Natural killer cell (primary cell): ENCODE results near the gene CACNA2D4. TPM values are rescaled to one million over a fixed set of nuclear protein-coding genes. Genes with fewer than 3 reads are reported as not detected.

ENCODE experiments used
- ATAC-seq, 3 donors: fragments of 150-1000 bp in 2 of 3; fragments of 200-7000 bp in 1 of 3; cut with Tn5 transposase; 1 replicate in 1 of 3; 2 replicates in 2 of 3; pipeline ENCODE4 v1.10.0; 2021; ENCODE audit warnings: mild to moderate bottlenecking in 2 of 3, moderate library complexity in 2 of 3
- DNase-seq, 2 donors: peaks; one replicate each; pipeline versions ENCODE4 v3.0.0 to v3.0.0-alpha.2; 2013 to 2021; ENCODE audit warnings: mixed read lengths in 1 of 2
- H3K27ac ChIP-seq: one replicate; pipeline ENCODE4 v1.5.1; 2013; ENCODE audit warnings: mild to moderate bottlenecking, low read length
- H3K27me3 ChIP-seq: one replicate; pipeline ENCODE4 v1.6.1; 2013; ENCODE audit warnings: low read length; ENCODE audit not compliant: control insufficient read depth, insufficient read depth
- H3K36me3 ChIP-seq: one replicate; pipeline ENCODE4 v1.6.1; 2013; ENCODE audit warnings: low read length; ENCODE audit not compliant: control insufficient read depth, insufficient read depth
- H3K4me1 ChIP-seq: one replicate; pipeline ENCODE4 v1.6.1; 2013; ENCODE audit warnings: low read length; ENCODE audit not compliant: control insufficient read depth, insufficient read depth
- H3K4me3 ChIP-seq: one replicate; pipeline ENCODE4 v1.5.1; 2013; ENCODE audit warnings: low read length
- H3K9me3 ChIP-seq: one replicate; pipeline ENCODE4 v1.6.1; 2013; ENCODE audit warnings: low read length; ENCODE audit not compliant: control insufficient read depth, insufficient read depth
- H3K27ac Mint-ChIP-seq, 2 donors: one replicate each; pipeline ENCODE4 v1.8.0; 2022; ENCODE audit warnings: mild to moderate bottlenecking in 2 of 2, mixed read lengths in 2 of 2, moderate library complexity in 1 of 2
- H3K27me3 Mint-ChIP-seq, 2 donors: one replicate each; pipeline ENCODE4 v1.8.0; 2022; ENCODE audit warnings: low read depth in 2 of 2, mixed read lengths in 2 of 2
- H3K36me3 Mint-ChIP-seq: one replicate; pipeline ENCODE4 v1.8.0; 2022; ENCODE audit warnings: mixed read lengths
- H3K4me1 Mint-ChIP-seq, 2 donors: one replicate each; pipeline ENCODE4 v1.8.0; 2022; ENCODE audit warnings: mixed read lengths in 2 of 2
- H3K4me3 Mint-ChIP-seq: one replicate; pipeline ENCODE4 v1.8.0; 2022; ENCODE audit warnings: mild to moderate bottlenecking, moderate library complexity, mixed read lengths
- H3K9me3 Mint-ChIP-seq, 2 donors: one replicate each; pipeline ENCODE4 v1.8.0; 2022; ENCODE audit warnings: mixed read lengths in 2 of 2
- CTCF ChIP-seq: fragments of 200-600 bp; IDR thresholded peaks from one replicate; pipeline ENCODE4 v1.8.0; 2022; ENCODE audit warnings: antibody characterized with exemption
- WGBS: methylation state at CpG from one replicate; pipeline ENCODE4 v1.1.7; 2013; ENCODE audit warnings: missing lambda C conversion rate; ENCODE audit not compliant: insufficient coverage; 5-methylcytosine and 5-hydroxymethylcytosine counted together
- intact Hi-C: fragments of 100-400 bp; cut with micrococcal nuclease; formaldehyde crosslinking; loops from one replicate; pipeline ENCODE4 v1.14.2; 2022
- total RNA-seq, 4 donors: library from RNA; stranded (reverse); fragments of 120-200 nt in 1 of 4; gene quantifications; one replicate each; pipeline versions ENCODE4 v1.2.3 to v1.2.4, GENCODE V29; 2013 to 2022

The CACNA2D4 gene
- total RNA-seq, 3 donors from 2014 or later (not counting 1 experiment from before 2014, with no cell fraction given), result 26.5 to 49.6 (median 34.9) TPM

GRCh38 chr12:1912580-1913376, 5.7 kb downstream of the CACNA2D4 start:
- Mint-ChIP-seq H3K27ac (no peak overlapping the region), H3K4me3 (no peak overlapping the region), H3K4me1 (peaks cover 18 to 27% of the 10 kb centered on the region in 2 donors), H3K36me3 (no peaks in the 10 kb centered on the region), H3K9me3 (no peaks in the 10 kb centered on the region), H3K27me3 (peaks cover 12 to 14% of the 10 kb centered on the region in 2 donors)
- ATAC-seq, result no peak
- Histone ChIP-seq H3K4me3 (no peak overlapping the region), H3K27me3 (peaks cover 4% of the 10 kb centered on the region), H3K36me3 (no peaks in the 10 kb centered on the region), H3K4me1 (peaks cover 28% of the 10 kb centered on the region), H3K9me3 (no peaks in the 10 kb centered on the region), H3K27ac (no peak overlapping the region)
- 97% methylated on average over 17 of the region's 18 CpGs for WGBS
- intact Hi-C loops, result no loop called here
- TF ChIP-seq CTCF, result no peak
- DNase-seq, result no peak

GRCh38 chr12:1911598-1912575, 6.6 kb downstream of the CACNA2D4 start:
- H3K27ac ChIP-seq, result no peak overlapping the region
- intact Hi-C loops, result no loop called here
- Mint-ChIP-seq H3K36me3 (no peaks in the 10 kb centered on the region), H3K27ac (no peak overlapping the region), H3K9me3 (no peaks in the 10 kb centered on the region), H3K4me1 (peaks cover 22 to 32% of the 10 kb centered on the region in 2 donors), H3K4me3 (no peak overlapping the region), H3K27me3 (peaks cover 16 to 19% of the 10 kb centered on the region in 2 donors)
- 94% methylated on average over 16 of the region's 16 CpGs for WGBS
- H3K36me3 ChIP-seq, result no peaks in the 10 kb centered on the region
- H3K9me3 ChIP-seq, result peaks cover 4% of the 10 kb centered on the region
- DNase-seq (no peak), ATAC-seq (no peak)
- no peak for TF ChIP-seq CTCF
- peaks cover 26% of the 10 kb centered on the region for H3K4me1 ChIP-seq
- H3K4me3 ChIP-seq, result no peak overlapping the region
- H3K27me3 ChIP-seq, result peaks cover 4% of the 10 kb centered on the region

GRCh38 chr12:1910468-1910867, 8.0 kb downstream of the CACNA2D4 start:
- DNase-seq (no peak), ATAC-seq (no peak)
- Histone ChIP-seq H3K4me1 (peaks cover 15% of the 10 kb centered on the region), H3K27ac (no peak overlapping the region), H3K27me3 (peaks cover 4% of the 10 kb centered on the region), H3K36me3 (no peaks in the 10 kb centered on the region), H3K9me3 (peaks cover 4% of the 10 kb centered on the region), H3K4me3 (no peak overlapping the region)
- Mint-ChIP-seq H3K27me3 (peaks cover 12 to 23% of the 10 kb centered on the region in 2 donors), H3K36me3 (peaks cover 10% of the 10 kb centered on the region), H3K4me3 (no peak overlapping the region), H3K9me3 (peaks cover 0 to 3% of the 10 kb centered on the region in 2 donors), H3K4me1 (peaks cover 11 to 20% of the 10 kb centered on the region in 2 donors), H3K27ac (no peak overlapping the region)
- TF ChIP-seq CTCF, result no peak
- WGBS, result 93% methylated on average over 2 of the region's 3 CpGs
- intact Hi-C loops, result no loop called here
